GM18511 (cell line): Measurements from ENCODE around the gene AQP12A.
"Not testable (repeated sequence)": the region's sequence is repeated elsewhere in the genome, so short reads cannot be mapped to it uniquely, and the experiment has no call there.

ENCODE experiments used
- ATAC-seq: cut with Tn5 transposase; IDR thresholded peaks from one replicate; pipeline ENCODE4 v1.9.1; 2021; ENCODE audit warnings: mild to moderate bottlenecking, moderate library complexity; ENCODE audit not compliant: unreplicated experiment

AQP12A gene

DNA sequence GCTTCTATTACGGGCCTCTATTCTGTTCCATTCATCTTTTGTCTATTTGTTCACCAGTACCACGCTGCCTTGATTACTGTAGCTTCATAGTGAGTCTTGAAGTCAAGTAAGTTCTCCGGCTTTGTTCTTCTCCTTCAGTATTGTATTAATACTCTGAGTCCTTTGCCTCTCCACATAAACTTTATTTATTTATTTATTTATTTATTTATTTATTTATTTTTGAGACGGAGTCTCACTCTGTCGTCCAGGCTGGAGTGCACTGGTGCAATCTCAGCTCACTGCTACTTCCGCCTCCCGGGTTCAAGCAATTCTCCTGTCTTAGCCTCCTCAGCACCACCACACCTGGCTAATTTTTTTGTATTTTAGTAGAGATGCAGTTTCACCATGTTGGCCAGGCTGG, 31.8 kb upstream of the AQP12A start:
- not testable (repeated sequence) for ATAC-seq

GRCh38 chr2:240662681-240663080, 29.0 kb upstream of the AQP12A start:
- ATAC-seq = no peak

DNA sequence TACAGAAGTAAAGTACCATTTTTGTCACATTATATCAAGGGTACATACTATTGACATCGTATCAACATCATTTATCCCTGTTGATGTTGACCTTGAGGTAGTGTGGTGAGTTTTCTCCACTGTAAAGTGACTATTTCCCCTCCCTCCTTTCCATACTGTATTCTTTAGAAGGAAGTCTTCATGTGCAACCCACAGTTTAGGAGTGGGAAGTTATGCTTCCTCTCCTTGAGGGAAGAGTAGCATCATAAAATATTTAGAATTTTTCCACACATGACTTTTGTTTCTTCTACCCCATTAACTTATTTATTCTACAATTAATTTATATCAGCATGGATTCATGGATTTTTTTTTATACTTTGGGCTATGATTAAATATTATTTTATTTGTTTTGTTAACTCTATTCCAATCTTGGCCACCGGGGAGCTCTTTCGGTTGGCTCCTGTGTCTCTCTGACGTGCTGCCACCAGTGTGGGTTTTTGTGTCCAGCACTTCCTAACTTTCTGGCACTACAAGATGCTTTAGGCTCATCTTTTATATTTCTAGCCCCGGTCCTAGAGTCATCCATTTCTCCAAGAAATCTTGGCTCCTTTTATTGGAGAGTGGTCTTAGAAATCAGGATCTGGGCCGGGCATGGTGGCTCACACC, 28.0 kb upstream of the AQP12A start:
- no peak for ATAC-seq

DNA sequence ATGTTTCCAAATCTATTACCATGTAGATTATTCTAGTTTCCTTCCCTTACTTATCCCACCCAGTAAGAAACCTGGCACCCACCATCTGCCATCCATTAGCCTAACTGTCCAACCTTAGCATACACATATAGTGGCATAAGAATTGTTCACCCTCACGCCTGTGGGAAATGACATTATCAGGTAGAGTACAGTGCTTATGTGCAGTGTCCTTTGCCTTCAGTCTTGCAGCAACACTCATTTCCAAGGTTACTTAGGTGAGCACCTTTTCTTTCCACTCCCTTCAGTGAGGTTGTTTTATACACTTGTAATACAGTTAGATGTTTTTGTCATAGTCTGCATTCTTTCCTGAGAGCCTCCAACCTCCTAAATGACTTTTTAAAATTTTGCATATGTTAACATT, 27.0 kb upstream of the AQP12A start:
- no peak for ATAC-seq

GRCh38 chr2:240670402-240670801, 21.3 kb upstream of the AQP12A start:
- no peak for ATAC-seq

GRCh38 chr2:240670950-240671349, 20.7 kb upstream of the AQP12A start:
- no peak for ATAC-seq

DNA sequence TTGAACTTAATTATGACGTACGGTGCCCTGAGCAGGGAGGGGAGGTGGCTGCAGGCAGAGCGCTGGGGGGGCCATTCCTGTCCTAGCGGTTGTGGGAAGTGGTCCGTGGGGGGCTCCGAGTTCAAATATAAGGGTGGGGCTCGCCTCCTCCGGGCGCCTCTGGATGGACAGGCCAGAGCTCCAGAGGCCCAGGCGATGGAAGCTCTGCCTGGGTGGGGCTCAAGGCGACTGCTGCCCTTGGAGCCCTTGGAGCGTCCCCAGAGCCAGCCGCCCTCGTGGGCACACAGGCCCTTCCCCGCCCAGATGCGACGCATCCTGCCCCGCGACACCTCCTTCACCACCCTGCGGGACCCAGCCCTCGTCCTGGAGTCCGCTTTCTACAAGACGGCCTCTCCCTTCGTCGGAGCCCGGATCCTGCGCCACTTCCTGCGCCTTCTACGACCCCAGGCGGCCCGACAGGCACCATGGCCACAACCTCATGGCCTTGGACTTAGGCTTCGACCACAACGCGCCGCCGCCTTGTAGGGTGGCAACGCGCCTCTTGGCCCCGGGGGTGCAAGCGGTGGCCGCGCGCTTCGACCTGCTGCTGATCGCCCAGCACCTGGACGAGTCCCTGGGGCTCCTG, 19.5 kb upstream of the AQP12A start:
- no peak for ATAC-seq

GRCh38 chr2:240672701-240673190, 18.9 kb upstream of the AQP12A start:
- no peak for ATAC-seq

DNA sequence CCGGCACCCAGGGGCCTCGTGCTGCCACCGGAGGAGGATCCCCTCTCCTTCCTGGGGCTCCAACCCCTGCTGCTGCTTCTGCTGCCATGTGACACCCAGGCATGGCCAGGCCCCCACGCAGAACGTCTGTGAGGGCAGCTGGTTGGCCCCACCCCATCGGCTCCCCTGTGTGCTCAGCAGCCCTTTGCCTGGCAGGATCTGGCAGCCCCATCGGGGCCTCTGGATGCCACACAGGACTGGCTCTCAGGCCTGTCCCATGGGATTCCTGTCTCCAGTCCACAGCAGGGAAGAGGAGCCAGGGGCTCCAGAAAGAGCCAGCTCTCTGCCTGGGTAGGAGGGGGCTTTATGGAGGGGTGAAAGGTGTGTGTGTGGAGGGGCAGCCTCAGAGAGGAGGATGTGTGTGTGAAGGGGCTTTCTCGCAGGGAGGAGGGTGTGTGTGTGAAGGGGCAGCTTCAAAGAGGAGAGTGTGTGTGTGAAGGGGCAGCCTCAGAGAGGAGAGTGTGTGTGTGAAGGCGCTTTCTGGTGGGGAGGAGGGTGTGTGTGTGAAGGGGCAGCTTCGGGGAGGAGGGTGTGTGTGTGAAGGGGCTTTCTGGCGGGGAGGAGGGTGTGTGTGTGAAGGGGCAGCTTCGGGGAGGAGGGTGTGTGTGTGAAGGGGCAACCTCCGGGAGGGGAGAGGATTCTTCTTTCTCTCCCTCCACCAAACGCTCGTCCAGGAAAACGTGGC, 17.0 kb upstream of the AQP12A start:
- not testable (repeated sequence) for ATAC-seq

- not testable (repeated sequence) for ATAC-seq
Observed at GRCh38 chr2:240675345-240675744, 16.3 kb upstream of the AQP12A start.

- not testable (repeated sequence) for ATAC-seq
Observed at GRCh38 chr2:240678043-240678442, 13.6 kb upstream of the AQP12A start.

GRCh38 chr2:240678909-240679308, 12.8 kb upstream of the AQP12A start:
- ATAC-seq = not testable (repeated sequence)

- not testable (repeated sequence) for ATAC-seq
Observed at GRCh38 chr2:240680185-240680584, 11.5 kb upstream of the AQP12A start.

DNA sequence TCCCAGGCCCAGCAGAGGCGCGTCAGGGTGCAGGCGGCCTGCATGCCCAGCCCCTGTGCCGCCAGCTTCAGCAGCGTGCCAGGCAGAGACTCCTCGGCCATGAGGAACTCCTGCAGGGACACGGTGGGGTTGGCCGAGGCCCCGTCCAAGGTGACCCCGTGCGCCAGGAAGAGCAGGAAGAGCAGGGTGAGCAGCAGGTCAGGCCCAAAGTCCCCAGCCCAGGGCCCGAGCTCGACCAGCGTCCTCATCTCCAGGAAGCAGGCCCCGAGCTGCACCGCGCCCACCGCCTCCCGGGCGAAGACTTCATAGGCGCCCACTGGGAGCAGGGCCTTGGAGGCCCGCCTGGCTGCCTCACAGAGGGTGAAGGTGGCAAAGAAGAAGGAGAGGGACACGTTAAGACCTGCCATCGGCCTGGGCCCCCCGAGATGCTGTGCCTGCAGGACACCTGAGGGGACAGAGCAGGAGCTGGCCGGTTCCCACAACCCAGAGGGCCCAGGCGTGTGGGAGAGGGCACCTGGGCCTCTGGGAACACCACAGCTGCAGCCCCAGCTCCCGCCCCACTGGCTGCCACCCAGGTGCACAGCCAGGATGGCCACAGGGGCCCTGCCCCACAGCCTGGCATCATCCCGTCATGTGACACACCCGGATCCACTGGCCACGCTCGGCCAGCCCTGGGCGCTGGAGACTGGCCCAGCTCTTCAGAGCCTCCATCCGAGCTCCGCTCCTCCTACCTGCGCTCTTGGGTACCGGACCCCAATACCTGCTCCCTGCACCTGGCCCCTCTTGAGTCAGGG, 9.0 kb upstream of the AQP12A start, which contains the start of gene AQP12B:
Gene AQP12B, minus strand, starts transcription at position 455 of the 794 bp plus-strand sequence. Its CDS starts 48 bp downstream, at position 407.
- not testable (repeated sequence) for ATAC-seq

DNA sequence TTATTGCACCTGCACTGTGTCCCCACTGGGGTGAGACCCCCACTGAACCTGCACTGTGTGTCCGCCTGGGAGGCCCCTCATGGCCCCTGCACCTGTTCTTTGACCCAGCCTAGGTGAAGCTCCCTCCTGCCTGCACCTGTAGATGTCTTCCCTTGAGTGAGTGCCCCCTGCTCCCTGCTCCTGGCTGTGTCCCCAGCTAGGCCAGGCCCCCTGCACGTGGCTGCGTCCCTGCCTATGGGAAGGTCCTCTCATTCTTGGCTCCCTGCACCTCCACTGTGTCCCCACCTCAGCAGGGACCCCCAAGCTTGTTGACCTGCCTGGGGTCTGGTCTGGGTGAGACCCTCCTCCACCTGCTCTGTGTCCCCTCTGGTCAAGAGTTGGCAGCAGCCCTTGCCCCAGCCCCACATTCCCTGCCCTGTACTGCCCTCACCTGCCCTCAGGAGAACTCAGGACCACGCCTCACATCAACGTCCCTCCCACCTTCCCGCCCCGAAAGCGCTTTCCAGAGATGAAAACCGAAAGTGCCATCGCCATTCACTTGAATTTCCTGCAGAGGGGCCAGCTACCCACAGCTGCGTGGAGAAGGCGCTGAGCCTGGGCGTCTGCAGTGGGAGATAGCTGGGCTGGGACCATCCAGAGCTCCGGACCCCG, 8.2 kb upstream of the AQP12A start:
- ATAC-seq = not testable (repeated sequence)

- not testable (repeated sequence) for ATAC-seq
Observed at GRCh38 chr2:240683980-240684728, 7.5 kb upstream of the AQP12A start.

DNA sequence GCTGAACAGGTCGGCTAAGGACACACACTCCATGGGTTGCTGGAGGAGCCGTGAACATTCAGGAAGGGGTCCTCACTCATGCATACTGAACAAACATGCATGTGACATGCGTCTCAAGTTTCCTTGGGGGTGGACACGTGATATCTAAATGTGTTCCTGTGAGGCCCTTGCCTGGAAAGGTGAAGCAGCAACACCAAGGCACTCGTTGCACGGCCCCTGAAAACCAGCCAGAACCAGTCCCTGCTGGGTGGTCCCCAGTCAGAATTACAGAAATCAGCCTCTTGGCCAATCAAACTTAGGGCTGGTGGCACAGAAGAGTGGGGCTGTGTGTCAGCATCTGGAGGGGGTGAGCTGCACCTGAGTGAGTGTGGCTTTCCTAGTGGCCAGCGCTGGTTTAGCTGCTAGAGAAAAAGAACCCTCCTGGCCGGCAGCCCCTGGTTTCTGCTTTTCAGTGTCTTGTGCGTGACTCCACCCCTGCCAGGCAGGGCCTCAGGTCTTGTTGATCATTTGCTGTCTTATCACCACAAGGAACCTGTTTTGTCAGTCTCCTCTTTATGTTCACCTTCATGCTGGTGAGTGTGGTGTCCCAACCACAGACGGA, 5.8 kb upstream of the AQP12A start:
- ATAC-seq = no peak

DNA sequence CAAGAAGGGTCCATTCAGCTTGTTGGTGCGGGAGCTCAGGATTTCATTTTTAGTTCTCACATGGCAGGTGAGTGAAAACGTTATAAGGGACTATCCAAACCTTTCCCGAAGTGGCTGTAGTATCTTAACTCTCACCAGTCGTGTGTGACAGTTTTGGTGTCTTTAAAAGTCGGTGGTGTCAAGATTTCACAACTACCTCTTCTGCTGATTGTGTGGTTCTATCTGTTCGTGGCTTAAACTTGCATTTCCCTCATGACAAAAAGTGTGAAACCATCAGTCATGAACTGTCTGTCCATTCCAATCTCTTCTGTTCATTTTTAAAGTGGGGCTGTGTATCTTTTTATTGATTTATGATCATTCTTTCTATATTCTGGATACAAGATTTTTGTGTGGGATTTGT, 5.2 kb upstream of the AQP12A start:
- no peak for ATAC-seq

DNA sequence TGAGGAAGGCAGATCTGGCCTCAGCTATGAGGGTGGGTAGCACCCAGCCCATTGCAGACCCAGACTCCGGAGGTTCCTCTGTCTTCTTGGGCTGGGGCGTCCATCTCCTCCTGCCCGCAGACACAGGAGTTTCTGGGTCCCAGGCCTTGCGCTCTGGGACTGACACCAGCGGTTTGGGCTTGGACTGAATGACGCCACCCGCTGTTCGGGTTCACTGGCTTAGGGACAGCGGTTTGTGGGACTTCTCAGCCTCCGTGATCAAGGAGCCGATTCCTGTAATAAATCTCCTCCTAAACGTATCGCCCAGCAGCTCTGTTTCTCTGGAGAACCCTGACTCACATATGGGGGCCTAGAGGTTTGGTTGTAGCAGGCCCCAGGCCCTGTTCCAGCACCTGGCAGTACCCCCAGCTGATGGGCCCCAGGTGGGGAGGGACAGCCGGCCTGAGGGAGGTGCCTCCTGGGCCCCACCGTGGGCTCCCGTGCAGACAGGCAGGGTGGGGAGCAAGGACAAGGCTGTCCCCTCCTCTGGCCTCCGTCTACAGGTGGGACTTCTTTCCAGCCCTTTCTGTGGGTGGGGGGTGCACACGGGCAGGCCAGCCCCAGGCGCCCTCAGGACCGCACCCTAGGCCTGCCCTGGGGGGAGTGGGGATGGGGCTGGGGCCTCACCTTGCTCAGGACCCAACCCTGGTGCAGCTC, 4.5 kb upstream of the AQP12A start:
- no peak for ATAC-seq
